B cell (primary cell): ENCODE data around the gene GIMAP8. TPM values are rescaled to one million over a fixed set of nuclear protein-coding genes. Genes with fewer than 3 reads are reported as not detected.

Experiments used
- ATAC-seq: fragments of 200-7000 bp; cut with Tn5 transposase; one replicate; pipeline ENCODE4 v1.10.0; 2021; ENCODE audit warnings: low read depth, mild to moderate bottlenecking, moderate number of reproducible peaks, moderate library complexity
- CTCF ChIA-PET: fragments of 350-600 bp; sonication (Branson Sonifier 250); formaldehyde crosslinking; loops from one replicate; lab custom pipeline; 2021; ENCODE audit warnings: antibody characterized with exemption, inconsistent platforms; lab: Charles Lee
- POLR2A ChIA-PET: fragments of 350-600 bp; sonication (Branson Sonifier 250); formaldehyde crosslinking; loops from one replicate; lab custom pipeline; 2021; ENCODE audit warnings: antibody characterized with exemption; lab: Charles Lee
- DNase-seq: peaks from one replicate; pipeline ENCODE4 v3.0.0; 2013
- H2AFZ ChIP-seq: 2 replicates; pipeline ENCODE4 v1.6.1; 2012; ENCODE audit warnings: mild to moderate bottlenecking, low read depth, low read length; ENCODE audit not compliant: insufficient read depth, poor library complexity, severe bottlenecking
- H3K27ac ChIP-seq, 2 donors: 1 replicate in 1 of 2; 2 replicates in 1 of 2; pipeline ENCODE4 v1.5.1; 2012 to 2013; ENCODE audit warnings: low read length in 2 of 2, mild to moderate bottlenecking in 2 of 2, moderate library complexity in 1 of 2
- H3K27me3 ChIP-seq, 4 experiments: fragments of 200-600 bp in 1 of 4; sonication (generic) in 1 of 4; replicated peaks in 1 of 4; 1 replicate in 2 of 4; 2 replicates in 2 of 4; pipeline versions ENCODE4 v1.6.1 to v1.7.0; 2013 to 2016; ENCODE audit warnings: low read length in 3 of 4, mild to moderate bottlenecking in 2 of 4, mixed read lengths in 1 of 4, moderate library complexity in 1 of 4; ENCODE audit not compliant: insufficient read depth in 4 of 4, control insufficient read depth in 3 of 4; ENCODE audit errors: control extremely low read depth in 1 of 4
- H3K36me3 ChIP-seq, 2 experiments: replicated peaks in 1 of 2; 1 replicate in 1 of 2; 2 replicates in 1 of 2; pipeline versions ENCODE4 v1.6.1 to v1.7.1; 2013; ENCODE audit warnings: low read length in 1 of 2; ENCODE audit not compliant: insufficient read depth in 2 of 2, control insufficient read depth in 1 of 2; ENCODE audit errors: control extremely low read depth in 1 of 2, extremely low read depth in 1 of 2
- H3K4me1 ChIP-seq, 2 donors: fragments of 200-600 bp in 1 of 2; sonication (generic) in 1 of 2; 1 replicate in 1 of 2; 2 replicates in 1 of 2; pipeline versions ENCODE4 v1.5.1 to v1.6.1; 2013 to 2017; ENCODE audit warnings: low read length in 2 of 2; ENCODE audit not compliant: control insufficient read depth in 2 of 2, insufficient read depth in 2 of 2
- H3K4me2 ChIP-seq: replicated peaks from 2 replicates; pipeline ENCODE3; 2012; ENCODE audit warnings: mild to moderate bottlenecking, low read depth, low read length; ENCODE audit not compliant: poor library complexity, severe bottlenecking
- H3K4me3 ChIP-seq, 5 experiments: fragments of 200-600 bp in 1 of 5; sonication (generic) in 1 of 5; 1 replicate in 3 of 5; 2 replicates in 2 of 5; pipeline versions ENCODE4 v1.5.1 to v1.7.0; 2011 to 2016; ENCODE audit warnings: low read length in 4 of 5, mild to moderate bottlenecking in 4 of 5, low read depth in 2 of 5, control low read depth in 1 of 5, moderate library complexity in 1 of 5; ENCODE audit not compliant: insufficient read depth in 1 of 5; ENCODE audit errors: control extremely low read depth in 1 of 5, extremely low read depth in 1 of 5
- H3K79me2 ChIP-seq: fragments of 200-600 bp; sonication (generic); one replicate; pipeline ENCODE4 v1.6.0; 2016; ENCODE audit warnings: low read length; ENCODE audit not compliant: control insufficient read depth, insufficient read depth
- H3K9ac ChIP-seq: fragments of 200-600 bp; sonication (generic); 2 replicates; pipeline ENCODE4 v1.6.1; 2017; ENCODE audit warnings: mild to moderate bottlenecking, low read length, moderate library complexity
- H3K9me3 ChIP-seq, 3 donors: one replicate each; pipeline versions ENCODE4 v1.6.1 to v1.7.1; 2013; ENCODE audit warnings: low read length in 2 of 3; ENCODE audit not compliant: control insufficient read depth in 2 of 3, insufficient read depth in 1 of 3; ENCODE audit errors: control extremely low read depth in 1 of 3
- H4K20me1 ChIP-seq: 2 replicates; pipeline ENCODE4 v1.6.0; 2012; ENCODE audit warnings: mild to moderate bottlenecking, low read length; ENCODE audit not compliant: insufficient read depth, control insufficient read depth, poor library complexity, severe bottlenecking
- H3K27ac Mint-ChIP-seq: one replicate; pipeline ENCODE4 v1.8.0; 2021; ENCODE audit warnings: mixed read lengths
- H3K27me3 Mint-ChIP-seq: one replicate; pipeline ENCODE4 v1.8.0; 2021; ENCODE audit warnings: mixed read lengths
- H3K4me1 Mint-ChIP-seq: one replicate; pipeline ENCODE4 v1.8.0; 2021; ENCODE audit warnings: mixed read lengths
- H3K4me3 Mint-ChIP-seq: one replicate; pipeline ENCODE4 v1.8.0; 2021; ENCODE audit warnings: mixed read lengths
- H3K9me3 Mint-ChIP-seq: one replicate; pipeline ENCODE4 v1.8.0; 2022; ENCODE audit warnings: mixed read lengths; ENCODE audit not compliant: insufficient read depth
- EZH2 ChIP-seq: IDR thresholded peaks from 2 replicates; pipeline ENCODE4 v1.6.1; 2012; ENCODE audit warnings: borderline replicate concordance, low read depth, mild to moderate bottlenecking, moderate library complexity, low read length; ENCODE audit not compliant: insufficient read depth, poor library complexity, severe bottlenecking
- WGBS: methylation state at CpG from one replicate; pipeline ENCODE4 v1.1.5; 2013; ENCODE audit warnings: missing lambda C conversion rate; ENCODE audit not compliant: insufficient coverage; 5-methylcytosine and 5-hydroxymethylcytosine counted together
- intact Hi-C: fragments of 100-400 bp; cut with micrococcal nuclease; formaldehyde crosslinking; loops from one replicate; pipeline ENCODE4 v1.10.0; 2022
- polyA plus RNA-seq: library from polyadenylated mRNA; depleted of rRNA; stranded (reverse); fragments of >200 nt; gene quantifications from 2 replicates; pipeline ENCODE4 v1.2.3, GENCODE V29; 2012
- total RNA-seq, 2 donors: library from RNA; stranded (reverse); fragments of 120-200 nt in 1 of 2; gene quantifications; 1 replicate in 1 of 2; 2 replicates in 1 of 2; pipeline versions ENCODE4 v1.2.3 to v1.2.4, GENCODE V29; 2013 to 2022
- TF ChIP-seq, protein P1 (sequence below): fragments of 200-600 bp; IDR thresholded peaks from one replicate; pipeline ENCODE4 v1.8.0; 2022; ENCODE audit warnings: antibody characterized with exemption, mild to moderate bottlenecking

GIMAP8 gene
- total and polyA plus RNA-seq, 2 donors (not counting 1 experiment from before 2014, with no cell fraction given), result 0.34 to 0.47 TPM

DNA sequence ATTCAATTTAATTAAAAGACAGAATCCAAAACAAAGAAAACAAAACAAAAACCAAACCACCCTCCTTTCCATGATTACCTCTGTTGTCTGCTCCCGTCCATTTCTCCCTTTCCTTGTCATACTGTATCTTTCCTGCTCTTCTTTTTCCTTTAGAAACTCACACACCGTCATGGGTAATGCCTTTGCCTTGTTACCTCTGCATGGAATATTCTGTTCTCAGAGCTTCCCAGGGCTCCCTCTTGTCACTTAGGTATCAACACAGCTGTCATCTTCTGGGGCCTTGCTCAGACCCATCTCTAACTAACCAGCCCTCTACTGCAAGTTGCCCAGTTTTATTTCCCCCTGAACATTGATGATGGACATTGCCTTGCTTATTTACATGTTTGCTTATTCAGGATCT is 30.2 kb upstream of the GIMAP8 start:
- intact Hi-C loops, result loop anchor here (2.0 kb wide), 1 partner anchor 15 kb away; no protein-coding TSS in a partner anchor
- WGBS, result 83% methylated on average over 2 of the region's 2 CpGs
- no peak overlapping the region for H3K9ac ChIP-seq
- DNase-seq (no peak), ATAC-seq (no peak)
- H3K4me1 ChIP-seq, result peaks cover 0 to 5% of the 10 kb centered on the region in 2 donors
- ChIA-PET CTCF (interaction anchor here (0.9 to 6.0 kb wide), 10 partner anchors 13 to 129 kb away, joined by 3 to 71 read pairs (median 4); no protein-coding TSS in a partner anchor), POLR2A (interaction anchor here (0.6 kb wide), 1 partner anchor 15 kb away, joined by 3 read pairs; a partner anchor contains a TSS)
- H3K79me2 ChIP-seq, result no peaks in the 10 kb centered on the region
- Mint-ChIP-seq H3K4me1 (peaks cover 5% of the 10 kb centered on the region), H3K9me3 (no peaks in the 10 kb centered on the region), H3K27me3 (peaks cover 4% of the 10 kb centered on the region), H3K27ac (no peak overlapping the region), H3K4me3 (no peak overlapping the region)
- H3K36me3 ChIP-seq, result no peaks in the 10 kb centered on the region
- H3K4me3 ChIP-seq, result no peak overlapping the region
- H3K4me2 ChIP-seq, result no peak overlapping the region
- H3K27ac ChIP-seq, result no peak overlapping the region
- H3K9me3 ChIP-seq, result no peaks in the 10 kb centered on the region
- no peak overlapping the region for H2AFZ ChIP-seq
- no peaks in the 10 kb centered on the region for H4K20me1 ChIP-seq
- H3K27me3 ChIP-seq, result no peaks in the 10 kb centered on the region
- TF ChIP-seq, protein P1, sequence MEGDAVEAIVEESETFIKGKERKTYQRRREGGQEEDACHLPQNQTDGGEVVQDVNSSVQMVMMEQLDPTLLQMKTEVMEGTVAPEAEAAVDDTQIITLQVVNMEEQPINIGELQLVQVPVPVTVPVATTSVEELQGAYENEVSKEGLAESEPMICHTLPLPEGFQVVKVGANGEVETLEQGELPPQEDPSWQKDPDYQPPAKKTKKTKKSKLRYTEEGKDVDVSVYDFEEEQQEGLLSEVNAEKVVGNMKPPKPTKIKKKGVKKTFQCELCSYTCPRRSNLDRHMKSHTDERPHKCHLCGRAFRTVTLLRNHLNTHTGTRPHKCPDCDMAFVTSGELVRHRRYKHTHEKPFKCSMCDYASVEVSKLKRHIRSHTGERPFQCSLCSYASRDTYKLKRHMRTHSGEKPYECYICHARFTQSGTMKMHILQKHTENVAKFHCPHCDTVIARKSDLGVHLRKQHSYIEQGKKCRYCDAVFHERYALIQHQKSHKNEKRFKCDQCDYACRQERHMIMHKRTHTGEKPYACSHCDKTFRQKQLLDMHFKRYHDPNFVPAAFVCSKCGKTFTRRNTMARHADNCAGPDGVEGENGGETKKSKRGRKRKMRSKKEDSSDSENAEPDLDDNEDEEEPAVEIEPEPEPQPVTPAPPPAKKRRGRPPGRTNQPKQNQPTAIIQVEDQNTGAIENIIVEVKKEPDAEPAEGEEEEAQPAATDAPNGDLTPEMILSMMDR, result no peak
- TF ChIP-seq EZH2, result no peak

DNA sequence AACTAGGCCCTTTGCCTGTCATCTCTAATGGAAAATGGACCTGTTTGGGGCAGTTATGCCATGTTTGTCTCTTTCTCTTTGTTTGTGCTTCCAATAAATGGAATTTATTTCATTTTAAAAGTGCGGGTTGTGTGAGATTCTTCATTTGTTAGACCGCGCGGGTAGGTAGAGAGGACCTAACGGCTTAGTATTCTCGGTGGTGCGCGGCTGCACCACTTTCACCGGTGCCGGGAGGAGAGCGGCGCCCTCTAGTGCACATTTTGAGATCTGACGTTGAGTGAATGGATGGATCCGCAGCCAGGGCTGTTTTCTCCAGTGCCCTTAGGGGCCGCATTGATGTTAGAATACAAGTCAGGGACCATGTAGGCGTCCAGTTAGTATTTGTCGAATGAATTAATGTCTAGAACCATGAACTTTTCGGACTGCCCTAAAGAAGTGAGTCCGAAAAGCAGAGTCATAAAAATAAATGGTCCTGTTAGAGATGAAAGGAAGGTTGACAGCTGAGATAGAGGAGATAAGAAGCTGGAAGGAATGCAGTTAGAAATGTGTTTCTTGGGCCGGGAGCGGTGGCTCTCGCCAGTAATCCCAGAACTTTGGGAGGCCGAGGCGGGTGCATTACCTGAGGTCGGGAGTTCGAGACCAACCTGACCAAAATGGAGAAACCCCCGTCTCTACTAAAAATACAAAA is 29.3 kb upstream of the GIMAP8 start:
- Mint-ChIP-seq H3K9me3 (no peaks in the 10 kb centered on the region), H3K4me1 (peaks cover 5% of the 10 kb centered on the region), H3K27me3 (peaks cover 4% of the 10 kb centered on the region), H3K27ac (peak overlapping the region; percentile 51), H3K4me3 (peak overlapping the region; percentile 7)
- Histone ChIP-seq H3K4me1 (peaks cover 0 to 5% of the 10 kb centered on the region in 2 donors), H3K27ac (no peak overlapping the region), H3K9ac (no peak overlapping the region), H2AFZ (peak overlapping the region; percentile 67), H4K20me1 (no peaks in the 10 kb centered on the region), H3K4me2 (peak overlapping the region; percentile 44), H3K79me2 (no peaks in the 10 kb centered on the region), H3K9me3 (no peaks in the 10 kb centered on the region), H3K36me3 (no peaks in the 10 kb centered on the region), H3K27me3 (no peaks in the 10 kb centered on the region), H3K4me3 (peak overlapping the region in 1 of 5 experiments; percentile 4)
- no peak for TF ChIP-seq EZH2
- TF ChIP-seq, protein P1, result peak; percentile 97
- CTCF ChIA-PET, result interaction anchor here (0.6 to 6.0 kb wide), 16 partner anchors 9 to 72 kb away, joined by 3 to 71 read pairs (median 4); no protein-coding TSS in a partner anchor
- intact Hi-C loops, result loop anchor here (1.0 to 2.0 kb wide), 6 partner anchors 14 to 135 kb away; partner anchors contain the start of genes ACTR3C, LRRC61 and ZNF775
- ATAC-seq (peak; percentile 99), DNase-seq (peak; percentile 90)
- 17% methylated on average over 22 of the region's 27 CpGs for WGBS
- POLR2A ChIA-PET, result no interaction called here
